Measurements from ENCODE around the gene TOR4A.

The TOR4A gene

DNA sequence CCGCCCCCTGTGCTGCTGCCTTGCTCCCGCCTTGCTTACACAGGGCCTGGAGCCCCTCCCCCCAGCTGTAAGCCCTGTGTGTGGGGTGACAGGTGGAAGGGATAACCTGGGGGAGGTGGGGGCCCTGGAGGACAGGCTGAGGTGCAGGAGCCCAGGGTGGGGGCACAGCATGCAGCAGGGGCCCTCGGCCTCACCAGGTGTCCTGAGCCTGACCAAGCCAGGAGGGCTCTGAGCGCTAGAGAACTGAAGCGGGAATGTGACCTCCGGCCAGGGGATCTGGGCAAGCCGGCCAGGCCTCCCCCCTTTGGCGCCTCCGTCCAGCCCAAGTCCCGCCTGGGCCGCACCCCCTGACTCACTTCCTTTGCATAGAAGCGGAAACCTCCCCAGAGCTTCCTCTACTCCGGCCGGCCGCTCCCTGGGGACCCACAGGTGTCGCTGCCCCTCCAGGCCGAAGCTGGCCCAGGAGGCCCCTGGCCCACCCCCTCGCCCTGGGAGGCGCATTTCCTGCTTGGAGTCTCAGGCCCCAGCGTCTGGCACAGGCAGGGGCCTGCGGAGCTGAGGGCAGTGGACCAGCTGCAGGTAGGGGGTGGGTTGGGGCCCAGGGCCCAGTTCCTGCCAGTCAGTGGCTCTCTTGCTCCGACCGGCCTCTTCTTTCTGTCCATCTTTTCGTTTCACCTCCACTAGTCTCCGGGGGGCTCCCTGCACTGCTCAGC, at the start of gene TOR4A:
TOR4A (plus strand) TSS at position 398 of the 713 bp plus-strand sequence. CDS start 964 bp downstream, outside the sequence.
- DNase-seq (ENCODE audit: low spot score), result peak; percentile 99

DNA sequence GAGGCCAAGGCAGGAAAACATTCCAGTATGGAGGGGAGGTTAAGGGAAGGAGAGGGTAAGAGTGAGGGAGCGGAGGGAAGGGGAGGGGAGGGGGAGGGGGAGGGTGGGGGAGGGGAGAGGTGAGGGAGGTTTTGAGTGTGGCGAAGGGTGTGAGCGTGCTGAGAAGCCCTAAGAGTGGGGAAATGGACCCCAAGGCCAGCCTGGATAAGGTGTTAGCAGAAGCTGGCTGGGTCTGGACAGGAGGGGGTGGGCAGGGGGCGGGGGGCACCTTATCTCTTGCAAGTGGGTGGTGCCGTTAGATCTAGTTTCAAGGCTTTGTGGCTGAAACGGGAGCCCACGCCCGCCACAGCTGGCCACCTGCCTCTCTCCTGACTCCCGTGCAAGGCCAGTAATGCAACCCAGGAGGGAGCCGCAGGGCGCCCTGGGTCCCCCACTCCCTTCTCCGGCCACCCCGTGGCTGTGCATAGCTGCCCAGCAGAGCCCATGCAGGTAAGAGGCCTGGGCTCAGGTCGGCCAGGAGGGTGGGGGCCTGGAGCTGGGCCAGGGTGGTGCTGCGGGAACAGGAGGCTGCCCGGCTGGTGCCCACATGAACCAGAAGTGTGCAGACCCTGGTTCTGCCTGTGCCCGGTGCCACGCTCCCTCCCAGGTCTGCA, 49.5 kb upstream of the TOR4A start:
- no peak for DNase-seq (ENCODE audit: low spot score)

GRCh38 chr9:137228506-137228967, 49.0 kb upstream of the TOR4A start:
- DNase-seq (ENCODE audit: low spot score), result no peak

- DNase-seq (ENCODE audit: low spot score), result no peak
These were observed 48.3 kb upstream of the TOR4A start for GRCh38 chr9:137228968-137229896.

GRCh38 chr9:137229903-137230704, 47.4 kb upstream of the TOR4A start:
- no peak for DNase-seq (ENCODE audit: low spot score)

DNA sequence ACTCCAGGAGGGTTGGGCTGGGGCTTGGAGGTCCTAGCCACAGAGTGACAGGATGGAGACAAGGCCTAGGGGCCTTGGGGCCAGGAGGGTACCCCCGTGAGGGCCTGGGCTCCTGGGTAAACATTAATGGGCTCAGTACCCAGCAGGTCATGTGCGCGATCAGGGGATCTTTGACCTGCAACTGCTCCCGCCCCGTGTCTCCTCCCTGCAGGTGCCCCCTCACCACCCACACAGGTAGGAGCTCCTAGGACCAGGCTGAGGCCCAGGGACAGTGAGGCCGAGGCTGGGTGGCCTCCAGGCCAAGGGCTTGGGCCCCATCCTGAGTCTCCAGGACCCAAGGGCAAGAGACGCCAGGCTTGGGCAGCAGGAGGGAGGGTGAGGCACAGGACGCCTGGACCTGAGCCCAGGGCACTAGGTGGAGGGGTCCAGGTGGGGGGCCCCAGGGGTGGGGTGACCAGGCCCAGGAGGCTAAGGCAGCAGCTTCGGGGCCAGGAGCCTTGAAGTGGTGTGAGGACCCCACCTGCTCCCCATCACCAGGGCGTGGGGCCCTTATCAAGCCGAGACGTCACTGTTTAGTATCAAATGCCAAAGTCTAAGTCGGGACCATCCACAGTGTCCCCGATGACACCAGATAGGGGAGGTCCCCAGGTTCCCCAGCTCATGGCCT, 46.7 kb upstream of the TOR4A start, which contains the start of gene SLC34A3:
SLC34A3 (plus strand) TSS at position 197 of the 667 bp plus-strand sequence. CDS start 802 bp downstream, outside the sequence.
- DNase-seq (ENCODE audit: low spot score), result no peak

DNA sequence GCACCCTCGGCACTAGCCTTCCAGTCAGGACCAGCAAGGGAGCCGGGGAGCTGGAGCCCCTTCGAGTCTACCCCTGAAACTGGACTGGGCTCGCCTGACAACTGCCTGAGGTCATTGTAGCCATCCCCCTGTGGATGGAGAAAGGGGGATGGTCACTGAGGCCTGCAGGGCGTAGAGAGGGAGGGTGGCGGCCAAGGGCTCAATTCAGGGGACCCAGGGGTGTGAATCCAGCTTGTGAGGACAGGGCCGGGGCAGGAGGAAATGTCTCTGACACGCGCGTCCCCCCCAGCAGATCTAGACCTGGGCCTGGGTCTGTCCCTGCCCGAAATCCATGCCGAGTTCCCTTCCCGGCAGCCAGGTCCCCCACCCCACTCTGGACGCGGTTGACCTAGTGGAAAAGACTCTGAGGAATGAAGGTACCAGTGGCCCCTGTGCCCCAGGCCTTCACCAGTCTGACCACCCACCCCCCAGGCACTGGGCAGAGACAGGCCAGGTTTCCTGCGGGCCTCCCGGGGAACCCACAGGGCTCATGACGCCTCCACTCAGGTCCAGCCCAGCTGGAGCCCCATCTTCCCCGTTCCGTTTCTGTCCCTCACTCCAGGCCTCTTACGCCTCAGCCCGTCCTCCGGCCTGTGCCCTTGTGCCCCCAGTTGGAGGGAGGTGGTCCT, 46.0 kb upstream of the TOR4A start:
- no peak for DNase-seq (ENCODE audit: low spot score)

- DNase-seq (ENCODE audit: low spot score), result no peak
These were observed 45.4 kb upstream of the TOR4A start for GRCh38 chr9:137232101-137232500.

DNA sequence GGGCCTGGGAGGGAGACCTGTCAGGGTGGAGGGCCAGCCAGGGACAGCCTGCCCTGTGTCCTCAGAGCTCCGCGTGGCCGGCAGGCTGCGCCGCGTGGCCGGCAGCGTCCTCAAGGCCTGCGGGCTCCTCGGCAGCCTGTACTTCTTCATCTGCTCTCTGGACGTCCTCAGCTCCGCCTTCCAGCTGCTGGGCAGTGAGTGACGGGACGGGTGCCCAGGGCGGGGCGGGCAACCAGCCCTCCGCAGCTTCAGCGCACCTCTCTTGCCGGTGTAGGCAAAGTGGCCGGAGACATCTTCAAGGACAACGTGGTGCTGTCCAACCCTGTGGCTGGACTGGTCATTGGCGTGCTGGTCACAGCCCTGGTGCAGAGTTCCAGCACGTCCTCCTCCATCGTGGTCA, 45.0 kb upstream of the TOR4A start:
- no peak for DNase-seq (ENCODE audit: low spot score)

DNA sequence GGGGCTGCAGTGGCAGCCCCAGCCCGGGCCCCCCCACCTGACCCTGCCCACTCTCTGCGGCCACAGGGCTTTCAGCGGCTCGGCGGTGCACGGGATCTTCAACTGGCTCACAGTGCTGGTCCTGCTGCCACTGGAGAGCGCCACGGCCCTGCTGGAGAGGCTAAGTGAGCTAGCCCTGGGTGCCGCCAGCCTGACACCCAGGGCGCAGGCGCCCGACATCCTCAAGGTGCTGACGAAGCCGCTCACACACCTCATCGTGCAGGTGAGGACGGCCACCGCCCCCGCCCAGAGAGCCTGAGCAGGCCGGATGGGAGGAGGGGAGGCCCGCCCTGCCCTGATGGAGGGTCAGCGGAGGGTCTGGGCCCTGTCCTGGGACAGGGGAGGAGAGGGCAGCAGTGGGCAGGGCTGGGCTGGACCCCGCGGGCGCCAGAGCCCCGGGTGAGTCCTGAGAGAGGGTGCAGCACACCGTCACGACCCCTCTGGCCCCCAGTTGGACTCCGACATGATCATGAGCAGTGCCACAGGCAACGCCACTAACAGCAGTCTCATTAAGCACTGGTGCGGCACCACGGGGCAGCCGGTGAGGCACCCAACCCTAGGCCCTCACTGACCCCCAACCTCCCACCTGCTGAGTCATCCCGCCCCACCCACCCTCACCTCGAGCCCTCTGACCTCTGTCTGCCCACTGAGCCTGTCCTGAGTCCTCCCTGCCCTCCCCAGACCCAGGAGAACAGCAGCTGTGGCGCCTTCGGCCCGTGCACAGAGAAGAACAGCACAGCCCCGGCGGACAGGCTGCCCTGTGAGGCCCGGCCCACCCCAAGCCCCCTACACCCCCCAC, 44.2 kb upstream of the TOR4A start:
- DNase-seq (ENCODE audit: low spot score), result no peak

DNA sequence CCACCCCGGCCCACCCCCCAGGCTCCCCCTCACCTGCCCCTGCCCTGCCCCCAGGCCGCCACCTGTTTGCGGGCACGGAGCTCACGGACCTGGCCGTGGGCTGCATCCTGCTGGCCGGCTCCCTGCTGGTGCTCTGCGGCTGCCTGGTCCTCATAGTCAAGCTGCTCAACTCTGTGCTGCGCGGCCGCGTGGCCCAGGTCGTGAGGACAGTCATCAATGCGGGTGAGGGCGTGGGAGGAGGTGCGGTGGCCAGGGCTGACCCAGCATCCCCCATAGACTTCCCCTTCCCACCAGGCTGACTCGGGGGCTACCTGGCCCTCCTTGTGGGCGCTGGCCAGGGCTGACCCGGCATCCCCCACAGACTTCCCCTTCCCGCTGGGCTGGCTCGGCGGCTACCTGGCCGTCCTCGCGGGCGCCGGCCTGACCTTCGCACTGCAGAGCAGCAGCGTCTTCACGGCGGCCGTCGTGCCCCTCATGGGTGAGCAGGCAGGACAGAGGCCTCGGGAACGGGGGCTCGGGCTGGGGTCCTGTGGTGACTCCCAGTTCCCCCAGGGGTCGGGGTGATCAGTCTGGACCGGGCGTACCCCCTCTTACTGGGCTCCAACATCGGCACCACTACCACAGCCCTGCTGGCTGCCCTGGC, 43.4 kb upstream of the TOR4A start:
- DNase-seq (ENCODE audit: low spot score), result no peak

DNA sequence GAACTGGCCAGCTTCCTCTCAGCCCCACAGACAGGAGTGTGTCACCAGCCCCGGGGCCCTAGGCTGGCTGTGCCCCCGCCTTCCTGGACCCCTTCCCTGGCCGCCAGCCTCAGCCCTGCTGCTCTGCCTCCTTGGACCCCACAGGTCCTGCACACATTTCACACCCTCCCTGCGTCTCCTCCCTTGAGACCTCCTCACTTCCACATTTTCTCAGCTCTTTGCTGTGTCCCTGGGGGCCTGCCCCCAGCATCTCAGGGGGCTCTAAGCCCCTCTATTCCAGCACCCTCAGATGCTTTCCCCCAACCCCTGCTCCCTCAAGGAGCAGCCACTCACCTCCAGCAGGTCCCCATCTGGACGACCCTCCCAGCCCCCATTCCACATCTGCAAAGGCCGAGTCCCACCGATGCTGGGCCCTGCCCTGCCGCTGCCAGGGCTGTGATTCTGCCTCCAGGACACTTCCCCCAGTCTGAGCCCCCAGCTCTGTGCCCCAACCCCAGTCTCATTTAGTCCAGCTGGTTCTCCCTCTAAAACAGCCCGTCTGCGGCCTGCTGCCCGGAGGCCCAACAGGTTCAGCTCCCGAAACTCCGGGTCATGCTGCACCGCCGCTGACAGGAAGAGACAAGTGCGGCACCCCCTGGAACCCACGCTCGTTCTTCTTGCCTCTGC, 42.6 kb upstream of the TOR4A start:
- DNase-seq (ENCODE audit: low spot score), result no peak

- no peak for DNase-seq (ENCODE audit: low spot score)
These were observed 41.9 kb upstream of the TOR4A start for GRCh38 chr9:137235424-137236237.

- DNase-seq (ENCODE audit: low spot score), result peak; percentile 90
These were observed 41.1 kb upstream of the TOR4A start for GRCh38 chr9:137236238-137236935.

DNA sequence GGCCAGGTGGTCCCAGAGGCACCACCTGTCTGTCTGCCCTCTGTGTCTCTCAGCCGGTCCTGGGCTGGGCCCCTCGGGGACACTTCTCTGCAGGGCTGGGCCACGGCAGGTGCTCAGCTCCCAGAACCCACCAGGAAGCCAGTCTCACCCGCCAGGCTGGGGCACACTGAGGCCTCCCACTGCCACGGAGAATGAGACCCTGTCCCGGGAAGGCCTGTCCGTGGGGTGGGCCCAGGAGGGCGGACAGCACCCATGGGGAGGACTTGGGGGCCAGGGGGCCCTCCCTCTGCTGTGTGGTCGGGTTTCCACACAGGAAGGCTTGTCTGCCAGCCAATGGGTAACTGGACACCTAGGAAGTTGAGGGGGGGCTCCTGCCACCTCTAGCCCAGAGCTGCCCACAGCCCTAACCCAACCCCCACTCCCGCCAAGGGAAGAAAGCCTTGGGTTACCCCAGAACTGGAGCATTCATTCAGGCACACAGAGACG, 40.5 kb upstream of the TOR4A start:
- no peak for DNase-seq (ENCODE audit: low spot score)

All from RKO (cell line).